ENCODE data around the gene LRP10. TPM values are rescaled to one million over a fixed set of nuclear protein-coding genes. Genes with fewer than 3 reads are reported as not detected.

The LRP10 gene
- total RNA-seq, 4 donors from 2014 or later = 82.3 to 151 (median 97.0) TPM

- Histone ChIP-seq H3K4me1 (peaks cover 0 to 20% (median 12%) of the 10 kb centered on the region in 4 donors), H3K27ac (peak within 1 kb of the TSS; percentile 84 to 97 (median 90)), H3K4me3 (peak within 1 kb of the TSS; percentile 44 to 86 (median 75)), H3K27me3 (no peaks in the 10 kb centered on the region), H3K36me3 (peaks cover 0 to 25% (median 7%) of the 10 kb centered on the region in 3 donors), H3K9me3 (no peaks in the 10 kb centered on the region)
- 0 to 1% methylated on average over 51 of the region's 51 CpGs for WGBS, 2 donors
- peak; percentile 98 to 100 for DNase-seq (ENCODE audit: low spot score in 2 of 2)
- TF ChIP-seq EP300 (IDR thresholded peaks at IDR 0.05) (peak; percentile 92 to 93), CTCF (IDR thresholded peaks at IDR 0.05) (peak in 1 of 5 experiments; percentile 10), POLR2A (IDR thresholded peaks at IDR 0.05) (peak; percentile 75 to 92)
Observed at GRCh38 chr14:22929104-22929960, 57.8 kb downstream of the LRP10 start, which contains the start of gene PRMT5. TSS of gene PRMT5 (minus strand) at chr14:22929376. CDS start at chr14:22929361, 15 bp downstream.

DNA sequence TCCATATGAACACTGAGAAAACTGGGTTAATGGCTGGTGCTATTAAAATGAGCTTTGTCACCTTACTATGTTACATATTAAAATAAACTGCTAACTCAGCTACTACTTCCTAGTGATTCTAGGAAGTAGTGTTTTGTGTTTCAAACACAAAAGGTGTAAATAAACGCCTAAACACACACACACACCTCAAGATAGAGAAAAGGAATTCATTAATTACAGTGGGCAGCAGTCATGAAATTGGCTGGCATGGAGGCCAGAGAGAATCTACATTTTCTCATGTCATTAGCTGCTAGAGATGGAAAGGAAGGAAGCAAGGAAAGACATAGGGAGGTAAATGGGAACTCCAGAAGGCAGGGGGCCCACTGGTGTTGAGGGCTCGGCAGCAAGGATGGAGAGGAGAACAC is 58.4 kb downstream of the LRP10 start:
- no peak for DNase-seq (ENCODE audit: low spot score in 2 of 2)
- Histone ChIP-seq H3K36me3 (peaks cover 0 to 18% (median 7%) of the 10 kb centered on the region in 3 donors), H3K27ac (peak overlapping the region; percentile 84 to 97 (median 90)), H3K27me3 (no peaks in the 10 kb centered on the region), H3K9me3 (no peaks in the 10 kb centered on the region), H3K4me3 (peak overlapping the region; percentile 38 to 86 (median 64)), H3K4me1 (peaks cover 0 to 20% (median 12%) of the 10 kb centered on the region in 4 donors)
- TF ChIP-seq CTCF (IDR thresholded peaks at IDR 0.05) (no peak), POLR2A (IDR thresholded peaks at IDR 0.05) (no peak), EP300 (IDR thresholded peaks at IDR 0.05) (no peak)
- 3 to 4% methylated on average over 2 of the region's 2 CpGs for WGBS, 2 donors

Small RNAs within 50 kb of the gene (small RNA-seq; reads per million reads assigned to genes)
- gene RF00019 = not detected

Other genes with a start within 250 kb of the LRP10 start
- gene OR6J1, start 227.4 kb upstream of the LRP10 start, total RNA-seq = not detected
- 10 to 100 TPM; 65.5 to 79.6 (median 69.6) TPM for gene OXA1L, start 105.1 kb upstream of the LRP10 start, total RNA-seq
- gene SLC7A7, start 56.3 kb upstream of the LRP10 start, total RNA-seq = 10 to 100 TPM in 3 of 4 donors, 1 to 10 TPM in 1; 8.4 to 39.8 (median 19.0) TPM
- 10 to 100 TPM; 26.7 to 44.0 (median 30.2) TPM for gene MRPL52, start 41.9 kb upstream of the LRP10 start, total RNA-seq
- gene MMP14, start 35.2 kb upstream of the LRP10 start, total RNA-seq = 100 to 1,000 TPM; 101 to 222 (median 145) TPM
- gene REM2, start 11.5 kb downstream of the LRP10 start, total RNA-seq = under 1 TPM in 2 of 4 donors, not detected in 2; 0.42 to 0.44 TPM
- 100 to 1,000 TPM in 3 of 4 donors, 10 to 100 TPM in 1; 81.9 to 633 (median 298) TPM for gene RBM23, start 47.4 kb downstream of the LRP10 start, total RNA-seq
- gene PRMT5, start 57.6 kb downstream of the LRP10 start, total RNA-seq = 10 to 100 TPM; 60.6 to 82.5 (median 76.8) TPM
- gene HAUS4, start 85.3 kb downstream of the LRP10 start, total RNA-seq = 100 to 1,000 TPM in 1 of 4 donors, 10 to 100 TPM in 3; 52.1 to 104 (median 74.3) TPM
- 10 to 100 TPM; 22.8 to 33.5 (median 28.4) TPM for gene AJUBA, start 110.8 kb downstream of the LRP10 start, total RNA-seq
- gene C14orf93, start 138.4 kb downstream of the LRP10 start, total RNA-seq = 10 to 100 TPM in 1 of 4 donors, 1 to 10 TPM in 3; 8.4 to 18.6 (median 9.5) TPM
- gene PSMB5, start 163.2 kb downstream of the LRP10 start, total RNA-seq = 100 to 1,000 TPM in 3 of 4 donors, 10 to 100 TPM in 1; 90.2 to 154 (median 113) TPM
- gene PSMB11, start 170.5 kb downstream of the LRP10 start, total RNA-seq = not detected
- gene CDH24, start 185.8 kb downstream of the LRP10 start, total RNA-seq = 10 to 100 TPM in 1 of 4 donors, 1 to 10 TPM in 3; 3.9 to 11.1 (median 6.0) TPM
- 100 to 1,000 TPM in 3 of 4 donors, 10 to 100 TPM in 1; 96.5 to 143 (median 108) TPM for gene ACIN1, start 223.4 kb downstream of the LRP10 start, total RNA-seq
- gene C14orf119, start 223.8 kb downstream of the LRP10 start, total RNA-seq = 10 to 100 TPM; 15.5 to 35.1 (median 21.7) TPM
- not detected for gene CIROP, start 233.2 kb downstream of the LRP10 start, total RNA-seq
- not detected for gene CEBPE, start 247.5 kb downstream of the LRP10 start, total RNA-seq